Measurements from ENCODE around the gene NCKAP5.

GRCh38 chr2:132975193-132976105 lies 592.8 kb downstream of the NCKAP5 start:
- TF ChIP-seq CTCF (IDR thresholded peaks at IDR 0.05 in 4 of 5, conservative IDR thresholded peaks at IDR 0.05 in 1 of 5) (no peak), POLR2A (IDR thresholded peaks at IDR 0.05) (no peak)
